Prostate gland (tissue), 2 donors: Measurements from ENCODE around the gene CDH13. TPM values are rescaled to one million over a fixed set of nuclear protein-coding genes. Genes with fewer than 3 reads are reported as not detected.

ENCODE experiments used
- DNase-seq: peaks from one replicate; pipeline ENCODE4 v3.0.0-alpha.2; 2019; ENCODE audit warnings: low spot score
- H3K27ac ChIP-seq, 2 donors: fragments of 200-600 bp; sonication (generic); 2 replicates each; pipeline ENCODE4 v1.5.1; 2017 to 2019
- H3K27me3 ChIP-seq: fragments of 200-600 bp; sonication (generic); replicated peaks from 2 replicates; pipeline ENCODE4 v1.5.1; 2019; ENCODE audit not compliant: insufficient read depth
- H3K36me3 ChIP-seq, 2 donors: fragments of 200-600 bp; sonication (generic); 1 replicate in 1 of 2; 2 replicates in 1 of 2; pipeline versions ENCODE4 v1.5.1 to v1.8.1; 2017 to 2019
- H3K4me1 ChIP-seq: fragments of 200-600 bp; sonication (generic); replicated peaks from 2 replicates; pipeline ENCODE4 v1.5.1; 2019
- H3K4me3 ChIP-seq, 2 donors: fragments of 200-600 bp; sonication (generic); 2 replicates each; pipeline ENCODE4 v1.5.1; 2017 to 2019
- H3K9me3 ChIP-seq: fragments of 200-600 bp; sonication (generic); 2 replicates; pipeline ENCODE4 v1.5.1; 2017
- POLR2A ChIP-seq: fragments of 450-650 bp; IDR thresholded peaks from one replicate; pipeline ENCODE4 v1.6.1; 2016; ENCODE audit warnings: antibody characterized with exemption, mild to moderate bottlenecking
- POLR2AphosphoS5 ChIP-seq: sonication (generic); formaldehyde crosslinking; IDR thresholded peaks from one replicate; pipeline ENCODE4 v1.6.1; 2017; ENCODE audit warnings: antibody characterized with exemption
- WGBS: methylation state at CpG from one replicate; pipeline ENCODE4 v1.1.5; 2018; 5-methylcytosine and 5-hydroxymethylcytosine counted together
- intact Hi-C: fragments of 100-400 bp; cut with DNase I; formaldehyde crosslinking; loops from one replicate; pipeline ENCODE4 v1.14.2; 2022
- total RNA-seq, 2 donors: library from RNA; depleted of rRNA; stranded (reverse); fragments of >200 nt; gene quantifications; one replicate each; pipeline ENCODE4 v1.1.0, GENCODE V29; 2016
- TF ChIP-seq, protein P1 (sequence below), 4 experiments: fragments of 200-600 bp in 2 of 4; fragments of 450-650 bp in 2 of 4; sonication (generic) in 2 of 4; IDR thresholded peaks; 1 replicate in 3 of 4; 2 replicates in 1 of 4; pipeline ENCODE4 v1.5.1; 2016 to 2019; ENCODE audit warnings: antibody characterized with exemption in 4 of 4, mild to moderate bottlenecking in 2 of 4, moderate library complexity in 2 of 4

Gene CDH13
- total RNA-seq, 2 donors from 2014 or later, result 20.6 to 23.0 TPM

DNA sequence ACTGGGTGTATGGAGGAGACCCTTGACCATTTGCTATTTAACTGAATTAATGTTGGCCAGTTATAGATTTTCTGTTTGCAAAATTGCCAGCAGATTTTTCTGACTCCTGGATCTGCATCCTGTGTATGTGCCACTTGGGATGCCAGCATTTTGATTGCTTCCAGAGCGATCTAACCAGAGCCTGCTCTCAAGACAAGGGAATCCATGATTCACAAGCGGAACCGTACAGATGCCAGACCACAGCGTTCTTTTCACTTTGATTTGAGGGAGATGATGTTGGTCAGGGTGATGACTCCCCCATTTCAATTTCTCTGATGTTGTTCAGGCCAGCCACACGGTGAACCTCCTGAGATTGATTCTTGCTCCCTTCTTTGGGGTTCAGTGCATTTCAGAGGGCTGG lies 228.7 kb downstream of the CDH13 start:
- no peak for TF ChIP-seq POLR2A
- TF ChIP-seq, protein P1, sequence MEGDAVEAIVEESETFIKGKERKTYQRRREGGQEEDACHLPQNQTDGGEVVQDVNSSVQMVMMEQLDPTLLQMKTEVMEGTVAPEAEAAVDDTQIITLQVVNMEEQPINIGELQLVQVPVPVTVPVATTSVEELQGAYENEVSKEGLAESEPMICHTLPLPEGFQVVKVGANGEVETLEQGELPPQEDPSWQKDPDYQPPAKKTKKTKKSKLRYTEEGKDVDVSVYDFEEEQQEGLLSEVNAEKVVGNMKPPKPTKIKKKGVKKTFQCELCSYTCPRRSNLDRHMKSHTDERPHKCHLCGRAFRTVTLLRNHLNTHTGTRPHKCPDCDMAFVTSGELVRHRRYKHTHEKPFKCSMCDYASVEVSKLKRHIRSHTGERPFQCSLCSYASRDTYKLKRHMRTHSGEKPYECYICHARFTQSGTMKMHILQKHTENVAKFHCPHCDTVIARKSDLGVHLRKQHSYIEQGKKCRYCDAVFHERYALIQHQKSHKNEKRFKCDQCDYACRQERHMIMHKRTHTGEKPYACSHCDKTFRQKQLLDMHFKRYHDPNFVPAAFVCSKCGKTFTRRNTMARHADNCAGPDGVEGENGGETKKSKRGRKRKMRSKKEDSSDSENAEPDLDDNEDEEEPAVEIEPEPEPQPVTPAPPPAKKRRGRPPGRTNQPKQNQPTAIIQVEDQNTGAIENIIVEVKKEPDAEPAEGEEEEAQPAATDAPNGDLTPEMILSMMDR (IDR thresholded peaks at IDR 0.05), result no peak
- TF ChIP-seq POLR2AphosphoS5, result no peak
- no peak for DNase-seq
- H3K9me3 ChIP-seq, result no peaks in the 10 kb centered on the region
- H3K27ac ChIP-seq, result no peak overlapping the region
- H3K27me3 ChIP-seq, result no peaks in the 10 kb centered on the region
- H3K36me3 ChIP-seq, result no peaks in the 10 kb centered on the region
- intact Hi-C loops, result no loop called here
- H3K4me3 ChIP-seq, result no peak overlapping the region
- no peaks in the 10 kb centered on the region for H3K4me1 ChIP-seq
- WGBS, result 92% methylated on average over 5 of the region's 5 CpGs

DNA sequence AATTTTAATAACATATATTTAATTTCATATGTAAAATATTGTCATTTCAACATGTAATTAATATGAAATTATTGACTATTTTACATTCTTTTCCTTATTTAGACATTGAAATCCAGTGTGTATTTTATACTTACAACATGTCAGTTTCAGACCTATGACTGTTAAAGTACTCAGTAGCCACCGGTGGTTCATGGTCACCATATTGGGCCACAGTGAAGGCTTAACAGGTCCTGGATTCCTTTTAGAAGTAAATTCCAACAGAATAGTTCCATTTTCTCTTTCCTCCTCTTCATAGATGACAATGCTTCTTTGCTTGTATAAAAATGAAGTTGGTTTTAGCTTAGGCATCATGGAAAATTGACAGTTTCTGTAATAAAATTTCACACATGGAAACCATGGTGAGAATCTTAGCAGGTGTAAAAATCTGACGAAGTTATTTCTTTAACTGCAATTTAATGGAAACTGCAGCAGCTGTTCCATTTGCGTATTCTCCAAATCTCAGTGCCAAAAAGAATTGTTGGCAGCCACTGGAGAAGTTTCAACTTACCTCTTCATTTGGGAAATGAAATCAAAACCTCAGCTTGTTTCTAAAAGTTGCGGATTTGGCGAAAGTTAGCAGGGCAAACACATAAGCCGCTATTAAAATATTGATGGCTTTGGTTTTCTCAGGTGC lies 231.1 kb downstream of the CDH13 start:
- Histone ChIP-seq H3K9me3 (no peaks in the 10 kb centered on the region), H3K4me1 (no peaks in the 10 kb centered on the region), H3K36me3 (no peaks in the 10 kb centered on the region), H3K4me3 (no peak overlapping the region), H3K27me3 (no peaks in the 10 kb centered on the region), H3K27ac (no peak overlapping the region)
- intact Hi-C loops, result no loop called here
- 74% methylated on average over 6 of the region's 6 CpGs for WGBS
- TF ChIP-seq, protein P1 (IDR thresholded peaks at IDR 0.05), result no peak
- TF ChIP-seq POLR2A (no peak), POLR2AphosphoS5 (no peak)
- no peak for DNase-seq

DNA sequence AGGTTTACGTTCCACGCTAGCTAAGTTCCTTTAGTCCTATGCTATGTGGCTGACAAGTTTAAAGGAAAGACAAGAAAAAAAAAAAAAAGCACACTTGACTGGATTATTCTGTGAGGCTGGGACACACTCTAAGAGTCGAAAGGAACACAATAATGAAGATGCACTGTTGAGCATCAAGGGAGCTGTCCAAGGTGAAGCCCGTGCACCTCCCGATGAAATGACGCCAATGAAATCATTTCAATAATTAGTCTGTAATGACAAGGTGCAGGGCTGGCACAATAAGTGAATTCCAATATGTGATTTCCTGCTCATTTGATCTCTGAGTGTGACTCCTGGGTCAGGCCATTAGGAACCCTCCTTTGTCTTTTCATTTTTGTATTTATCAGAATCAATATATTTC lies 232.9 kb downstream of the CDH13 start:
- Histone ChIP-seq H3K9me3 (no peaks in the 10 kb centered on the region), H3K27ac (no peak overlapping the region), H3K4me3 (no peak overlapping the region), H3K36me3 (no peaks in the 10 kb centered on the region), H3K4me1 (no peaks in the 10 kb centered on the region), H3K27me3 (no peaks in the 10 kb centered on the region)
- DNase-seq, result no peak
- TF ChIP-seq, protein P1 (IDR thresholded peaks at IDR 0.05), result no peak
- TF ChIP-seq POLR2A, result no peak
- TF ChIP-seq POLR2AphosphoS5, result no peak
- 68% methylated on average over 6 of the region's 6 CpGs for WGBS
- intact Hi-C loops, result no loop called here

DNA sequence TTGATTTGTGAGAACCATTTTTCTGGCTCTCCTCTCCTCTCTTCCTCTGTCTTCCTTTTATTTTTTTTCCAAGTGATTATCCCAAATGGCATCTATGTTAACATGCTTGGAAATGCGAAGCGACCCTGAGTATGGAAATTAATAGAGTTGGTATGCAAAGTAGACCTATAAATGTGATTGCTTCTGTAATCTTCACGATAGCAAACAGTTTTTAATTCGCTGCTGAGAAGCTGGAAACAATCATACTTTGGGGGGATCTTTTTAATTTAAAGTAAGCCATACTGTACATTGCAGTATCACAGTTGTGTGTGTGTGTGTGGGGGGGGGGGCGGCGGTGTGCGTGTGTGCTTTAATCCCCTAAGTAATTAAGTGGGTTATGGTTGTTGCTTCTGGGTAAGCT lies 233.3 kb downstream of the CDH13 start:
- H3K36me3 ChIP-seq, result no peaks in the 10 kb centered on the region
- no peak for TF ChIP-seq POLR2AphosphoS5
- no peak for TF ChIP-seq POLR2A
- TF ChIP-seq, protein P1 (IDR thresholded peaks at IDR 0.05), result no peak

DNA sequence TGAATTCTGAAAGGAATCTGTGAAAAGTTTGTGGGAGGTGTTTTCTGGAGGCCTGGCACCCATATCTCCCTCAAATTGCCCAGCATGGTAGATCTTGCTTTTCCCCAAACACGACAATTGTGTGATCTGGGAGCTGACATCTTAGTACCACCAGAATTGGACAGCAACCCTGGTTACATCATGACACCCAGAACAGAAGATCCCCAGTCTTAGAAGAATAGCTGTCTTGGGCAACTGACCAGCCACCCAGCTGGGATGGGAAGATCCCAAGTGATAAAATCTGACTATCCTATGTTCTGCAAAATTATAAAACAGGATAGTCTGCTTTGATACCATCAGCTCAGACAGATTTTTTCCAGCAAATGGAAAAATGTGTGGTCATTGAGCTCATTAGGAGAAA lies 235.3 kb downstream of the CDH13 start:
- no peak for TF ChIP-seq POLR2A
- TF ChIP-seq POLR2AphosphoS5, result no peak
- TF ChIP-seq, protein P1 (IDR thresholded peaks at IDR 0.05), result no peak
- H3K9me3 ChIP-seq, result no peaks in the 10 kb centered on the region
- no peak overlapping the region for H3K27ac ChIP-seq
- intact Hi-C loops, result no loop called here
- H3K36me3 ChIP-seq, result no peaks in the 10 kb centered on the region
- H3K4me3 ChIP-seq, result no peak overlapping the region
- H3K4me1 ChIP-seq, result no peaks in the 10 kb centered on the region
- H3K27me3 ChIP-seq, result no peaks in the 10 kb centered on the region
- 75% methylated on average over 1 of the region's 1 CpG for WGBS
- DNase-seq, result no peak

More for the DNA sequence above, 233.3 kb downstream of the CDH13 start:
- Histone ChIP-seq H3K9me3 (no peaks in the 10 kb centered on the region), H3K27me3 (no peaks in the 10 kb centered on the region), H3K27ac (no peak overlapping the region), H3K4me3 (no peak overlapping the region), H3K4me1 (no peaks in the 10 kb centered on the region)
- WGBS, result 97% methylated on average over 7 of the region's 7 CpGs
- no peak for DNase-seq
- intact Hi-C loops, result no loop called here
